NK-92 (cell line): ENCODE measurements around the gene REN.

Experiments used
- DNase-seq: peaks from one replicate; lab custom pipeline; 2025; ENCODE audit not compliant: unreplicated experiment; lab: John Stamatoyannopoulos, UW

The REN gene

GRCh38 chr1:204110894-204111633 lies 55.1 kb downstream of the REN start:
- no peak for DNase-seq

- no peak for DNase-seq
Measured at GRCh38 chr1:204108312-204109141, 57.6 kb downstream of the REN start.

GRCh38 chr1:204107892-204108291 lies 58.2 kb downstream of the REN start:
- no peak for DNase-seq

- no peak for DNase-seq
Measured at GRCh38 chr1:204106825-204107224, 59.3 kb downstream of the REN start.

- no peak for DNase-seq
Measured at GRCh38 chr1:204105131-204105515, 61.0 kb downstream of the REN start.
